T-helper 9 cell (primary cell): Measurements from ENCODE around the gene TRERF1.

ENCODE experiments used
- DNase-seq: peaks from one replicate; pipeline ENCODE4 v3.0.0-alpha.2; 2020

TRERF1 gene

DNA sequence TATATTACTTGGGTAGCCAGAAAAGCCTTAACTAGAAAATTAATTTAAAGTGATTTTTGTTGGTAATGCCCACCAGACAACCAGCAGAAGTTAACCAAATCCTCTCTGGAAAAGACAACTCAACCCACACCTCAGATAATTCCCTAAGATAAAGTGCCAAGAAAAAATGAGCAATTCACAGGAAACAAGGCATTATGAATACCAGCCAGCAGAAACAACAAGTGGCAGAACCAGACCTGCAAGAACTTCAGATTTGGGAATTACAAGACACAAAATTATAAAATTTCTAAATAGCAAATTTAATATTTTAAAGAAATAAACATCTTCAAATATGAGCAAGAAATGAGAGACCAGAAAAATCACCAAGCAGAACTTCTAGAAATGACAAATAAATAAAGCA, 154.1 kb downstream of the TRERF1 start:
- DNase-seq, result no peak

DNA sequence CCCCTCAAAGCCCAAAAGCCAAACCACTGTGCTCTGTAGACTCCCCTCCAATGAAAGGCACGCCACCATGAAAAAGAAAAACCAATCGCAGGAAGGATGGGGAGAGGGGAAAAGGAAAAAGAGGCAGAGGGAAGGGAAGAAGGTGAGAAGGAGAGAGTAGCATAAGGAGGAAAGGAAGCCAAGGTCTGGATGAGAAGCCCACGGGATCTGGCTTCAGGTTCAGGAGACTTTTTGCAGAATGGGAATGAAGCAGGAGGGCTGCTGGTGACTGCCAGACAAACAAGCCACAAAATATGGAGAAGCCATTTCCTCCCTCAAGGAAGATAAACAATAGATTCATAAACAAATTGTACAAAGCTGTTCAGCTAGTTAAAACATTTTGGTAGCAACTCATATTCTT, 155.1 kb downstream of the TRERF1 start:
- no peak for DNase-seq

DNA sequence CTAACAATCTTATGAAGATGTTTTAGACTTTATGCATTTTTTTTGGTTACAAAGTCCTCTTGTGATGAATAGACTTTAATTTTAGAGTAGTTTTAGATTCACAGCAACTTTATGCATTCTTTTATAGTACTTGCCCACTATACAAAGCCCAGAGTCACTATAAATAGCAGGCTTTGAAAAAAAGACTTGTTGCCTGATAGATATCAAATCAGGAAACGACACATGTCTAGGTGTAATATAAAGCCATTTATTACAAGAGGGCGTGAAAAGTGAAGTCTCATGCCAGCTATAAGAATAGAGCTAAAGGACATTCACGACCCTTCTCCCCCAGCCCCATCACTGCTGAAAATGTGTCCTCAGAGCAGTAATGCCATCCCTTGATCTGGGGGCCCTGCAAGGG, 156.0 kb downstream of the TRERF1 start:
- no peak for DNase-seq

DNA sequence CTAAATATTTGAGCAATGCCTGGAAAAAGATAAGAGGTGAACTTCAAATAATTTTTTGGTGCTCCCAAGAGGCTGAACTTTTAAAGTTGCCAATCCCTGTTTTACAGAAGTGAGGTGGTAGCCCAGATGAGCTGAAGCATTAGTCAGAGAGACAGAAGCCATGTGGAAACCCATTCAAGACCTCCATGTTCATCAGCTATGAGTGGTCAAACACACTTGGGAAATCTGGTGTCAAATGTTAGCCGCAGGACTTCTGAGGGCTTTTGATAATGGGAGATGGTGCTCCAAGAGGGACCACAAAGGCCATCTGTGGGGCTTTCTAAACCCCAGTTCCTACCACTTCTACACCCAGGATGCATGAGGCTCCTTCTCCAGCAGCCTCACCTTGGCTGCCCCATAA, 156.5 kb downstream of the TRERF1 start:
- no peak for DNase-seq

DNA sequence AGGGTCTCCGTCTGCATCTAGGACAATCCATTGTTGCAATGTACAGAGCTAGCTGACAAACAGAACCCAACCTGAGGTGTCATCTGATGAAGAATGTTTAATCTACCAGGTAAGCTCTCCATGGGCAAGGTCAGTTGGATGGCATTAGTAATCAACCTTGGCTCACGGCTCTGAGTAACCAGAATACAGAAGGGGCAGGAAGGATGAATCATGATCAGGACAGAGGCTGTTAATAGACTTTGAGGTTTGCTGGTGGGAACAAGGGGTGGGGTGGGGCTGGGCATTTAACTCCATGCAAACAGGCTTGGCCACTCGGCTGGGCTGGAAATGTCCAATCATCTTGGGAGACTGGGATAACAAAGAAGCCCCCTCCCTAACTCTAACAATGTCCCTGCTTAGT, 157.0 kb downstream of the TRERF1 start:
- no peak for DNase-seq

DNA sequence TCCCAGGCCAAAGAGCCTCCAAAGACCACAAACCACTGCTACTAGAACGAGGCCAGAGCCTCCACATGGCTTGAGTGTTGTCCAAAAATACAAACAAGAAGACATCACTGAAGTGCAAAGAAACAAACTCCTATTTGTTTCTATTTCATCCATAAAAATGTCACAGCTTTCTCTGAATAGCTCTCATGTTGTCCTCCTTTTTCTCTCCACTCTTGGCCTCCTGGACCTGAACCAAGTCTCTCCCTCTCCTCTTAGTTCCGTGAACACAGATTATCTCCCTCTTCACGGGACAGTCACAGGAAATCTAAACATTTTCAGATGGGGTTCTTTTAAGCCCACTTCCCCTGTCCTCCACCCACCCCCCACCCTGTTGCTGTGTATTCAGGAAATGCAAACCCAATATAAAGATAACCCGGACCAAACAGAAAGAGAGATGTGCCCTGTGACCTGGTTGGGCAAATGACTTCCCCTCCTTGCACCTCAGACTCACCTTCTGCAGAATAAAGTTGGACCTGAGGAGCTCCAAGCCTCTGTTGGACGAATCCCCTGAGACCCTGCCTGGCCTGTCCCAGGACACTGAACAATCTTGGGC, 158.2 kb downstream of the TRERF1 start:
- no peak for DNase-seq

DNA sequence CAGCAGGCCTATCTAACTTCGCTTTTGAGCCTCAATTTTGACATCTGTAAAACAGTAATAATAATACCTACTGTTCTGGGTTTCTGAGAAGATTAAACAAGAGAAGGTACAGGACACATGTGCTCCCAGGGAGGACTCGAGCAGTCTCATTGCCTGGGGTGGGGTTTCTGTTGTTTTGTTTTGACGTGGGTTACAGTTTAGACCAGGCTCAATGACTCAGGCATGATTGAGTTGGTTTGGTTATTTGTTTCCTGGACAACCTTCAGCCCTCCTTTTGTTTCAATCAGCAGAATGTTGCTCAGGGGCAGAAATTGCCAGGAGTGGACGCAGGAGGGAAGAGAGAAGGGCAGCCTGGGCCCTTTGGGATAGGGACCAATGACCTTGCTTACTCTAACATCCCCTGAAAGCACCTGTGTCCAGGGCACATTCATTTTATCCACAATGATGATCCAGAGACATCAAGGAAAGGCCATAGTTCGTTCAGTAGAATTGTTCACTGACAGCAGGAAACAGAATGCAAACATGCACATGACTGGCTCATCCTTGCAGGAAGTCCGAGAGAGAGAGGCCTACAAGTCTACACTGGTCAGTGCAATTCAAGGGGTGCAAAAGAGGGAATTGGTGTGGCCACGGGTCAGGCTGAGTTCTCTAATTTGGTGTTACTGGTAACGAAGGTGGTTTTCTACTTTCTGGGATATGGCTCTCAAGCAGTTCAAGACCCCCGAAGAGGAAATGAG, 159.6 kb downstream of the TRERF1 start:
- DNase-seq, result no peak

DNA sequence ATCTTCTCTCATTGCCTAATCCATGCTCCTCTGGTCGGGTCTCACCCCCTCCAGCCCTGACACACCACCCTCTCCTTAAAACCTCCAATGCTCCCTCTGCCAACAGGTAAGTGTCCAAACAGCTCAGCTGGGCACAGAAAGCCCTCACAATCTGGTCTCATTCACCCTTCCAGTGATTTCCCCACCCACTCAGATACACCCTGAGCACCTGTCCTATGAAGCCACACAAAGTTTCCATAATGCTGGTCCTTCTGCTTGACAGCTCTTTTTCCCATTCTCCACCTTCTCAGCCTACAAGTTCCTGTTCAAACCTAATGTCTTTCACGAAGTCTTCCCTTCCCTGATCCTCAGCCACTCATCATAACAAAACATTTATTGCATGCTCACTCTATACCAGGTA, 164.0 kb downstream of the TRERF1 start:
- DNase-seq, result no peak

DNA sequence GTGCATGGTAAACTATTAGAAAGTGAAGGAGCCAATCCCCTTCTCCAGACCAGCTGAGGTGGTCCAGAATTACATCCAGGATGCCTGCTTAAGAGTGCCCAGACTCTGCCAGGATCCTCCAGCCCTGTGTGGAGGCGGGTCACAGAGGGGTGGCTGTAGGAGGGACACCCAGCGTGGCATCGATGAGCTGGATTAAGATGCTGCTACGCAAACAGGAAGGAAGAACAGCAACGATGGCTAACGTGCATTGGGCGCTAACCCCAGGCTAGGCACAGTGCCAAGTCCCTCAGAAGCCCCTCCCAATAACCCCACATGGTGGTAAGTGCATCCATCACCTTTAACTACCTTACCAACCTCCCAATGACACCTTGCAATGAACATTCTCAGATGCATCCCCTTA, 170.2 kb downstream of the TRERF1 start:
- DNase-seq, result peak; percentile 27

DNA sequence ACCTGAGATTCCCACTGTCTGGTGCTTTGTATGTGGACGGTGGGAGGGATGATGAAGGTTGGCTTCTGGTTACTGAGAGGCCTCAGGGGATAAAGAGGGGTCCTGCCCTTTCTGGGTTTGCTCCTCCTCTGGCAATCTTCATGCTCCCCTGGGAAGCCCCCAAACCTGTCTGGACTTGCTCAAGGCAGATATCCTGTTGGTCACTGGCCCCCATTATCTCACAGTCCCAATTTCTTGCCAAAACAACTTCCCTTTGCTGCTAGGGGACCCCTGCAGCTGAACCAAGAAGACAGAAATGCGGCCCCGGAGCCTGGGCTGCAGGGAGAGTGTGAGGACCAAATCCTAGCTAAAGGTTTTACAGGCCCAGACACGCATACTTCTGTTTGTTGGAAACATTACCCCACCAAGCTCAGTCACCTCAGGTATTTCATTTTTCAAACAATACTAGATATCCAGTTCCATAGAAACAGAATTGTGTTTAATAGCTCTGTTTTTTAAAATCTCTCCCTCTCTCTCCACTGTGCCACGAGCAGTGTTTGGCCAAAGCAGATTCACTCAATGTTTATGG, 170.7 kb downstream of the TRERF1 start:
- DNase-seq, result no peak

DNA sequence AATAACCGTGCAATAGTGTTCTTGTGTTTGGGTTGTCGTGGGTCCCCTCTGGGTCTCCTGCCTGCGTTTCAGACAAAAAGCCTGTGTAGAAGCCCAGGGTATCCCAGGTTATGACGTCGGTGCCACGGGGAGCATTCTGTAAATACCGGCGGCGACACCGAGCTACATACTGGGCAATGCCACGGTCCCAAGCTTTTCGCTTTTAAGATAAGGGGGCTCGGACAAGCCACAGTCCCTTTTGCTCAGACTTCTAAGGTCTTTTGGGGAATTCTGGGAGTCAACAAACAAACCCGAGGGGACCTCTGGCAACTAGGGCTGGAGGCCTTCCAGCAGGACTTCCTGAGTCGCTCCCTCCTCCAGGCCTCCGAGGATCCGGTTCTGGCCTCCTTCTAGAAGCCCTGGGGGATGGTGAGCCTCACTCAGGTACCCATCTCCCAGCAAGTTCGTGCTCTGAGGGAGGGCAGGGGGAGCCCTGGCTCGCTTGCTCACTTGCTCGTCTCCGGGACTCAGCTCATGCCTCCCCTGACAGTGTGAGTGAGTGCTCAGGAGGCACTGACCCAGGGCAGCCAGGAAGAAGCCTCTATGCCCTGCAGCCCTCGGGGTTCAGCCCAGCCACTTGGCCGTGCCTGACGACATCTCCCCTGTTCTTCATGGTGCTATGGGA, 171.6 kb downstream of the TRERF1 start:
- no peak for DNase-seq

DNA sequence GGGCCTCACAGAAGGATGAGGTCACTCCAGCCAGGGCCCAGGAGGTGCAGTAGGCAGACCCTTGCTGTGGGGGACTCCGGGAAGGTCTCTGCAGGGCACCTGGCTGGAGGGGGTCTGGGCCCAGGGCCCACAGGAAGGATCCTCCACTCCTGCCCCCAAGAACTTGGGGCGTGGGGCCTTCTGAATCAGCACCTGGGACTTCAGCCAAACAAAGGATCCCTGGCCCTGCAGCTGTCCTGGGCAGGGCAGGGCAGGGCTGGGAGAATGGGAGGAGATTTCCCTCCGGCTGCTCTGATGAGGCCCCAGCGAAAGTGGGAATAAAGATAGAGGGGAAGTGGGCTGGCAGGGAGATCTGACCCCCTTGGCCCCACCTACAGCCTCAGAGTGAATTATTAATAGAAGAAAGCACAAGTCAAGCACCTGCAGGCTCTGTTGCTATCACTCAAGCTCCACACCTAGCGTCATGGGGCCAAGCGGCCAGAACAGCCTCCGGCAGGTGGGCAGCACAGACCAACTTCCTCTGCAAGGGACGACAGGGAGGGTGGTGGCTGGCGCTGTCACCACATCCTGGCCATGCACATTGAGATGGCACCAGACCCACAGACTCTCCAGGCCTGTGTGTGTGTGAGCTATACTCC, 172.5 kb downstream of the TRERF1 start:
- no peak for DNase-seq

DNA sequence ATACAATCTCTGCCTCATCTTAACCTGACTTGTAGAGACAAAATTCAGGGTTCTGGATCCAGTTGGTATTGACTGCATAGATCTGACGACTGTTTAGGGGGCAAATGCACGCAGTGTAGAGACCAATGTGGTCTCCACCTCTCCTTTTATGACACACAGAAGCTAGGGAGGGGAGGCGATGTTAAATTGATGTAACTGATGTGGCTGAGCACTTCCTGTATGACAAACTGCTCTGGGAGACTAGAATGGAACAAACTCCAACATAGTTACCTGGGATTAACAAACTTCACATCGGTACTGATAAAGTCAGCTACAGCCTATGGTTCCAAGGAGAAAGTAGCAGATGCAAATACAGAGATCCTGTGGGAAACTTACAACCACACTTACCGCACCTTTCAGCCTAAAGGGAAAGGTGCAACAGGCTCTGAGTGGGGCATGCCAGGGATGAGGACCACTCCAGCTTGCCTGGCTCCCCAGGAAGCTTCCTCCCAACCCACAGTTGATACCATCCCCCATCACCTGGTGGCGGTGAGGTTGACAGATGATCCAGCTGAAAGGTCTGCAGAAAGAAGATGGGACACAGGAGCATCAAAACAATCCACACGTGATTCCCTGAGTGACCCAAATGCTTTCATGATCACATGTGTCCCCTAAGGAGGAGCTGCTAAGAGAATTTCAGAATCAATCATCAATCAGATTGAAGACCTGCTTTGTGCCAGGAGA, 173.4 kb downstream of the TRERF1 start:
- DNase-seq, result no peak

DNA sequence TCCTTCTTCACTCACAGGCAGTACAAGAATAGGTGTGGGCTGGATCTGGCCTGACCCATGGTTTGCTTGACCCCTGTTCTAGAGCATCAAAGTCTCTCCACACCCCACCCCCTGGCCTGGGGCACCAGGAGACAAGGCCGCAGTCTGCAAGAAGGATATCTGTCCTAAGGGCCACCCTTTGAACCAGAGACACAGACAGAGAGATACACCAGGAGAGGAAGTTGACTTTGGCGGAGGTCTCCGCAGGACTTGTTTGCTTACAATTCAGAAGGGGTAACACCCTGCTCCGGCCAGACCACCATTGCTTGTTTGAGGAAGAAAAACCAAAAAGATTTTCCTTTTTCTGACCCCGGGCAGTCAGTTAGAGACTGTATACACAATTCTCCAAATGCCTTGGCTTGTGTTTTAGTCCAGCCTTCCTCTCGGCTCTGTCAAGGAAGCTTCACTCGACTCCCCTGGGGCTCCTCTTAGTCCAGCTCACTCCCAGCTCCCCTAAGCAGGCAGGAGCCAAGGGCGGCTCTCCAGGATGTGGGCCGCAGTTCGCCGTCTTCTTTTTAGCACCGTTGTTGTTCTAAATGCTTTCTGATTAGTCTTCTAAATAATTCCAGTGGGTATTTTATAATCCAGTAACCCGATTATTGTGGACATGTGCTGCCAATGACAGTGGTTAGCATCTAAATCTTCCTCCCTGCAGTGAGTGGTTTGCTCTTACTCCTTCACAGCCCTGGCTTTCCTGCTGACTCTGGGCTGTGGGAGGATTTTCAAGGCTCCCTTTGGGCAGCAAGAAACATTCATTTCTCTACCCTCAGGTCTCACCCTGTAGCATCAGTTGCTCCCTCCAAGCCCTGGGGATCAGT, 175.5 kb downstream of the TRERF1 start:
- no peak for DNase-seq

DNA sequence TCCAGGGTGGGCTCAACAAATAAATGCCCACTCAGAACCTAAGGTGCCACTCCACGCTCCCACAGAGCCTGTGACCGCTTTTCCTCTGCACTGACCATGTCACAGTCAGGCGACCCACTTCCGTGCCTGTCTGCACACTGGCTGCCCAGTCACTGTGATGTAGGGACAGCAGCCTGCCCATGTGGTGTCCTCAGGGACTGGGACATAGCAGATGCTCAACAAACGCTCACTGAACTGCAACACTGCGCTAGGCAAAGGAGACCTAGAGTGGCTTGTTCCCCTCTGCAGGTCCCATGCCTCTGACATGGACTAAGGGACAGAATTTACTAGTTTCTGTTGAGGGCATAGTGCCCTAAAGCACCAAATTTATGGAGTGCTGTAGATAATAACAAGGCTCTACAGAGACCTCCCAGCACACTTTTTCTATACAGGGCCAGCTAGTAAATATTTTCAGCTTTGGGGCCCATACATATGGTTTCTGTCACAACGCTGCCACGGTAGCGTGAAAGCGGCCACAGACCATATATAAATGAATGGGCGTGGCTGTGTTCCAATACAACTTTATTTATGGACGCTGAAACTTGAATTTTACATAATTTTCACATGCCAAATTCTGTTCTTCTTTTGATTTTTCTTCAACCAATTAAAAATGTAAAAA, 176.2 kb downstream of the TRERF1 start:
- DNase-seq, result no peak

DNA sequence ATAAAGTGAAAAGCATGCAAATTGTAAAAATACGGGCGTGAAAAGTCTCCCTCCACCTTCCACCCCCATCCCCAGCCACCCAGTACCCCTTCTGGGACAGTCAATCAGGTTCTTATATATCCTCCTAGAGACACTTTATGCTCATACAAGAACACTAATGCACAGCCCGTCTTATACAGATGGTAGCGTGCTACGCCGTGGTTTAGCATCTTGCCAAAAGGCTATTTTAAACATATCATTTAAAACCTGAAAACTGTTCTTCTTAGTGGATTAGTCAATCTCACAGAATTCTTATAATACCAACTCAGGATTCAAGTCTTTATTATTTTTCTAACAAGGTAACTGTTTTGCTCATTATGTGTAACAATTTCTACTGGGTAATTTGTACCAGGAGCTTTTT, 176.8 kb downstream of the TRERF1 start:
- DNase-seq, result no peak

DNA sequence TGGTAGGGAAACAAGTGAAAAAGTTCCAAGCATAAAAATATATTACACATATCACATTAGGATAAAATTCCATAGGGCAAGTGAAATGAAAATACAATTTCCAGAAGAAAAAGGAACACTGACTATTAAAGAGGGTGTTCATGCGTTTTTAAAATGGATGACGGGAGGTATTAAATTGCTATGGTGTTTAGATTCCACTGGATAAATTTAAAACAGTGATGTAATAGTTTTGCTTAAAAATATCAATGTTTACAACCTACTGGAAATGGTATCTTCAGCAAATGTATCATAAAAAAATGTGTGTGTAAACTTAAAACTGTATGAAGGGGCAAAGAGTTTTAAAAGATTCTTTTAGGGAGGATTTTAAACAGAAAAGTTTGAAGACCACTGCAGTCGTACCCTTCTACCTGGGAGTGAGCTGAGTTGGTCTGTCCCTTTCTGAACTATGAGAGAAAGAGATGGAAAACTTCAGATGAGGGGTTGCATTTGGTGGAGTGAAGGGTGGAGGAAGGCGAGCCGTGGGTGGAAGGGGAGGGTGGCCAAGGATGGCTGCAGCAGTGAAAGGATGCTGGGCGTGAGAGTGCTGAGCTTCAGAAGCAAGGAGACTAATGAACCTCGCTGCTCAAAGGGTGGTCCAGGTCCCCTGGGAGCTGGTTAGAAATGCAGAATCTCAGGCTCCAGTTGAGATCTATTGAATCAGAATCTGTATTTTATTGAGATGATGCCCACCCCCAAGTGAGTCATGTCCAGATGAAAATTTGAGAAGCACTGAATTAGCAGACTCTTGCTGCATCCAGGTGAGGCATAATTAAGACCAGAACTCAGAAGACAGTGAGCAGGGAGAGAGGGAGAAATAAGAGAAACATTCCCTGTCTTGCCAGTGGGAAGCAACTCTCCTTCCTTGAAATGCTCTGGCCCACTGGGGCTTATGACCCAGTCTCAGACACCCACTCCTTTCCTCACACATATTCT, 179.6 kb downstream of the TRERF1 start:
- no peak for DNase-seq

DNA sequence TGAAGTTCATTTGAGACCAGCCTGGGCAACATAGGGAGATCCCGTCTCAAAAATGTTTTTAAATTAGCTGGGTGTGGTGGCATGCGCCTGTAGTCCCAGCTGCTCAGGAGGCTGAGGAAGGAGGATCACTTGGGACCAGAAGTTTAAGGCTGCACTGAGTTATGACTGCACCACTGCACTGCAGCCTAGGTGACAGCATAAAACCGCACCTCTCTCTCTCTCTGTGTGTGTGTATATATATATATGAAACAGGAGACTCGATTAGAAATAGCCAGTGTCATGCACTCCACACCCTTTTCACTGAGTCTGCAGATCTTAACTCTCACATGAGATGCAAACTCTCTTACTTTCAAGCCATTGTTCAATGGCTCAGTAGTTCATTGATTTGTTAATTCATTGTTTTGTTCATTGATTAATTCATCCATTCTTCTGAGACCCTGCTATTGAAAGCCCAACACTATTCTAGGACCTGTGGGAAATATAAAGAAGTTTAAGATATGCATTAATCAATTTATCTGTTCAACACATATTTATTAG, 181.7 kb downstream of the TRERF1 start:
- no peak for DNase-seq

DNA sequence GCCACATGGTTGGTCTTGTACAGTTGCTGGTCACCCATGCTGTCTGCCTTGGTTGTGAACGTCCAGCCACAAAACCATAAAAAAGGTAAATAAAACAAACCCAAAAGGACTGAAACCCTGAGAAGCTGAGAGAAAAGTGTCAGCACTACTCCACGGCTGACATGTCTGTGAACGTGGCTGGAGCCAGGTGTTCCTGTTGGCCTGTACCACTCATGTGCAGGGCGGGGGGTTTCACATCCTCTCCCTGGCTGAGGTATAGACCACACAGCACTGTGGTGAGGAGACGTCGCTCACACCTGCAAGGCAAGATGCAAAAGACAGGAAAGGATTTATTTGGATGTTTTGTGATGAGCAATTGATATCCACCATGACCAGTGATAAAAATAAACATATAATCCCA, 182.2 kb downstream of the TRERF1 start:
- no peak for DNase-seq

DNA sequence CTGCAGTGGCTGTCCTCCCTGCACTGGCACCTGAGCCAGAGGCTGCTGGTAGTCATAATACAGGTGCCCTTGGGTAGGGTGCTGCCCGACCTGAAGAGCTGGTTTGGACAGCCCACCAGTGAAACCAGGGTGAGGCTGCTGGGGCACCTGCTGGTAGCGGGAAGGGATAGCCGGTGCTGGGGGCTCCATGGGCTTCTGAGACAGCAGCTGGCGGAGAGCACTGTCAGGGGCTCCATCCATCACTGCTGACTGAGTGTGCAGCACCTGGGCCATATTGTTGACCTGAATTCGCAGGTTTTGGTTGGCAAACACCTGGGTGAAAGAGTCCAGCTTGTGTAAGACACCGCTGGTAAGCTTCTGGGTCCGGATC, 182.9 kb downstream of the TRERF1 start:
- DNase-seq, result no peak
